GM21515 (cell line): ENCODE results near the gene PPM1G.

ENCODE experiments used
- ATAC-seq: cut with Tn5 transposase; IDR thresholded peaks from one replicate; pipeline ENCODE4 v1.9.1; 2021; ENCODE audit not compliant: unreplicated experiment

PPM1G gene

DNA sequence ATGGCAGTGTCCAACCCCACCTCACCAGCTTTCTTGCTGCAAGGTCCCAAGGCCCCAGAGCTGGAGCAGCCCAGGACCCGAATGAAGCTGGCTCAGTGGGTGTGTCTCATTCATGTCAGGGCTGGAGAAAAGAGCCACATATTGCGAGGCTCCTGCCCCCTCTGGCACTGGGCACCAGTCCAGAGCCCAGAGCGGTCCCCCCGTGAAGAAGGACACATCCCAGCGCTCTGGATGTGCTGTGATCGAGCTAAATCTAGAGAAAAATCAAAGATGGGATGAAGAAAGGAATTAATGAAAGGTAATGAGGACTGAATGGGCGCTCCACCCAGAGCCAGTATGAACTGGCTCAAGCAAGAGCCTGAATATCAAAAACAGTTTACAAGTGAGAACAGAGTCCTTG, 73.2 kb downstream of the PPM1G start:
- ATAC-seq, result no peak

DNA sequence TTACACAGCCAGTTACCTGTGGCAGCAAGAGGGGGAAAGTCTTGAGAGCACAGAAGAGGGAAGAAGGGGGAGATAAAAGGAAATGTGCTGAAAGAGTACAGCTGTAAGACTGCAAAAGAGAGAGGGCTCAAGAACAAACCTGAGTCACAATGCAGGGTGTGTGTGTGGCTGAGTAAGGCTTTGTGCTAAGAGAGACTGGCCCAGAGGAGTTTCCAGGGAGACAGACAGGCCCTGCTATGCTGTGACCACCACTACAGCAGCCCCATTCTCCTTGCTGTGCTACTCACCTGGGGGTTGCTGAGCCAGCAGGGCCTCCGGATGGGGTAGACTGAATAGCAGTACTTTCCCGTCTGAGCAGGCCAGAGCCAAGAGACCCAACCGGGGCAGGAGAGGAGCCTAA, 74.1 kb downstream of the PPM1G start:
- no peak for ATAC-seq
